Activated T-cell treated with anti-CD3 and anti-CD28 coated beads, Interleukin-2, amount 50 U/mL, for 48 hours (primary cell): ENCODE measurements around the gene MUC6.
"Not testable (repeated sequence)": the region's sequence is repeated elsewhere in the genome, so short reads cannot be mapped to it uniquely, and the experiment has no call there.

ENCODE experiments used
- DNase-seq, 2 experiments: peaks; one replicate each; pipeline ENCODE4 v3.0.0-alpha.2; 2020

MUC6 gene

GRCh38 chr11:977830-978720 is 58.4 kb downstream of the MUC6 start:
- DNase-seq = no peak

GRCh38 chr11:976431-977160 is 59.9 kb downstream of the MUC6 start:
- no peak for DNase-seq

DNA sequence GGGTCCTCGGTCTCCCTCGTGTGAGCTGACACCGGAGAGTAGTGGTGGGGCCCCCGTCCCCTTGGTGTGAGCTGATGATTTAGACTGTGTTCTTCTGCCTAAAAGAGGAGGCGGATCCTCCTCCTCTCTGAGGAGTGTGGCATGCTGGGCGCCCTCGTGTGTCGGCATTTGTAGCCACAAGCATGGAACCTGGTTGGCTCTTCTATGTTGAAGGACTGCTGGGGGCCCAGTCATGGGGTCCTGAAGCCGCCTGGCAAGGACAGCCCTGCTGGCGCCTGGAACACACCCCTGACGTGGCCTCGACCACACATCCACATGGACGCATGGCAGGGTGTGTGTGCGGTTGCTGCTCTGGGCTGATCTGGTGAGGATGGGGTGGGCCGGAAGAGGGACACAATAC is 60.7 kb downstream of the MUC6 start:
- DNase-seq = peak; percentile 35 to 38

- not testable (repeated sequence) for DNase-seq
These were observed 61.1 kb downstream of the MUC6 start for GRCh38 chr11:975376-975775.

- no peak for DNase-seq
These were observed 63.3 kb downstream of the MUC6 start for GRCh38 chr11:973237-973636.

- no peak for DNase-seq
These were observed 63.9 kb downstream of the MUC6 start for GRCh38 chr11:972523-973211.

- no peak for DNase-seq
These were observed 64.7 kb downstream of the MUC6 start for GRCh38 chr11:971731-972365.

DNA sequence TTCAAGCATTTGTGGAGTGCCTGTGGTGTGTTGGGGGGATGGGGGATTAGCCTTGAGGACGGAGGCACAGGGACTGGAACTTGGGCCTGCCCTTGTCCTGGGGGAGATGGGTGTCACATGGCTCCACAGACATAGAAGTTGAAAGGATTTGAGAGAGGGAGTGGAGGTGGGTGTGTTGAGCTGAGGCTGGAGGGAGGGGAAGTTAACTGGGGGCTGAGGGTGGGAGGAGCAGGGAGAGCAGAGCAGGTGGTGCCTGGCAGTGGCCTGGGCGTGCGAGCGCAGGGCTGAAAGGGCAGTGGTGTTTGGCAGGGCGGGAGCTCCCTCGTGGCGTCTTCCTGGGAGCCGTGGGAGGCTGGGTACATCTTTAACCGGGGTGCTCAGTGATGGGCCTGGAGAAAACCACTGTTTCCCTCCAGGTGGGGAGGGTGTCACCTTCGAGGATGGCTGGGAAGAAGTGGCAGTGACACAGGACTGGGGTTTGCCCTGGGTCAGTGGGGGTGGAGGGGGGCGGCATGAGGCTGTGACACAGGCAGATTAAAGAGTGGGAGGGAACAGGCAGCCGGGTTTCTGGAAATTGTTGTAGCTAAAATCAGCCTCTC is 65.3 kb downstream of the MUC6 start:
- no peak for DNase-seq

- peak; percentile 28 to 39 for DNase-seq
These were observed 66.1 kb downstream of the MUC6 start for GRCh38 chr11:970319-970871.

- DNase-seq = no peak
These were observed 66.8 kb downstream of the MUC6 start for GRCh38 chr11:969651-970205.

- DNase-seq = no peak
These were observed 67.7 kb downstream of the MUC6 start for GRCh38 chr11:968822-969221.

- no peak for DNase-seq
These were observed 68.3 kb downstream of the MUC6 start for GRCh38 chr11:967995-968751.

DNA sequence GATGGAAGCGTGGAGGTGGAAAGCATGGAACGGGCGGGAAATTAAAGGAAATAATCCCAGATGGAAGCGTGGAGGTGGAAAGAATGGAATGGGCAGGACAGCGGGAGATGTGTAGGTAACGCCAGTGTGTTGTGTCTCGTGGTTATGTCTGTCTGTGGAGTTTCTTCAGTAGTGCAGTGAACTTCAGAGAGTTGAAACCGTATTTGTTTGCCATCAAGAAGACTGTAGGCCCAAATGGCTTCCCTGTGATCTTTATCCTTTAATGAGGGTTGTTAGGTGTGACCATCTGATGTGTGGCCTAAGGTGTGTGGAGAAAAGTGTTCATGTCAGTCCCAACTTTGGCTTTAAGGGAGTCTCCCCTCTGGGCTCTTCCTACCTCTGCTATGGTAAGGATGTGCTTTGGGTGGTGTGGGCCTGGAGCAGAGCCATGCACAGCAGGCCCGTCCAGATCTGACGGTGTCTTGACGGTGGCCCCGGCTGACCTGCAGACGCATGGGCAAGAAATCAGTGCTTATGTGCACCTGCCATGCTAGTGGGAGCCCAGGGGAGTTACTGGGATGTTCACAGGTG is 71.2 kb downstream of the MUC6 start:
- DNase-seq = no peak

- DNase-seq = no peak
These were observed 72.7 kb downstream of the MUC6 start for GRCh38 chr11:963852-964251.
